HepG2 (cell line): Measurements from ENCODE around the gene E2F1. TPM values are rescaled to one million over a fixed set of nuclear protein-coding genes. Genes with fewer than 3 reads are reported as not detected.

Experiments
- DPF2 ChIP-seq: sonication (generic); formaldehyde crosslinking; IDR thresholded peaks from 2 replicates; pipeline ENCODE4 v1.4.0; 2020; ENCODE audit warnings: mild to moderate bottlenecking, low read depth, missing genetic modification reagents, borderline replicate concordance
- ETV5 ChIP-seq: IDR thresholded peaks from 2 replicates; pipeline ENCODE4 v1.6.1; 2018; ENCODE audit warnings: missing biosample characterization, missing genetic modification reagents, inconsistent platforms, borderline replicate concordance
- MED1 ChIP-seq: sonication (generic); formaldehyde crosslinking; IDR thresholded peaks from 2 replicates; pipeline ENCODE4 v1.4.0; 2020; ENCODE audit warnings: missing genetic modification reagents
- PRPF4 ChIP-seq: fragments of 200-400 bp; formaldehyde crosslinking; IDR thresholded peaks from 2 replicates; pipeline ENCODE4 v1.6.1; 2016; ENCODE audit warnings: low read length, low read depth; ENCODE audit not compliant: poor library complexity, severe bottlenecking
- ZNF260 ChIP-seq: sonication (generic); formaldehyde crosslinking; IDR thresholded peaks from 2 replicates; pipeline ENCODE4 v1.4.0; 2020; ENCODE audit warnings: missing genetic modification reagents, low read depth, mild to moderate bottlenecking, borderline replicate concordance
- ZNF34 ChIP-seq: sonication (generic); formaldehyde crosslinking; IDR thresholded peaks from 2 replicates; pipeline ENCODE4 v1.4.0; 2020; ENCODE audit warnings: mild to moderate bottlenecking, missing genetic modification reagents, borderline replicate concordance
- polyA plus RNA-seq, 8 experiments: library from polyadenylated mRNA; depleted of rRNA in 3 of 8; stranded (reverse) in 7 of 8; unstranded in 1 of 8; fragments of >200 nt; fragmentation: Illumina TruSeq in 4 of 8; extraction: Trizol in 4 of 8; gene quantifications; 2 replicates each; pipeline versions ENCODE4 v1.2.1 to v1.2.3, GENCODE V29; 2011 to 2016; ENCODE audit warnings: low read depth in 4 of 8, missing spikeins in 1 of 8, mixed read lengths in 1 of 8; ENCODE audit not compliant: insufficient read depth in 1 of 8
- total RNA-seq, 5 experiments: library from RNA; depleted of rRNA; stranded (reverse); fragments of >200 nt; fragmentation: Illumina TruSeq; extraction: Trizol; gene quantifications; 2 replicates each; pipeline ENCODE4 v1.2.3, GENCODE V29; 2016; ENCODE audit warnings: low read depth in 1 of 5
- TF ChIP-seq, protein P1 (sequence below): sonication (generic); formaldehyde crosslinking; IDR thresholded peaks from 2 replicates; pipeline ENCODE4 v1.4.0; 2020; ENCODE audit warnings: mild to moderate bottlenecking, low read depth, missing genetic modification reagents
- TF ChIP-seq, protein P2 (sequence below): sonication (generic); formaldehyde crosslinking; conservative IDR thresholded peaks from 2 replicates; pipeline ENCODE4 v1.4.0; 2020; ENCODE audit warnings: mild to moderate bottlenecking, missing genetic modification reagents, moderate library complexity
- TF ChIP-seq, protein P3 (sequence below): sonication (generic); formaldehyde crosslinking; IDR thresholded peaks from 2 replicates; pipeline ENCODE4 v1.5.1; 2020; ENCODE audit warnings: missing genetic modification reagents, mild to moderate bottlenecking, borderline replicate concordance
- TF ChIP-seq, protein P4 (sequence below): sonication (generic); formaldehyde crosslinking; IDR thresholded peaks from 2 replicates; pipeline ENCODE4 v1.4.0; 2020; ENCODE audit warnings: missing genetic modification reagents
- TF ChIP-seq, protein P5 (sequence below): sonication (generic); formaldehyde crosslinking; IDR thresholded peaks from 2 replicates; pipeline ENCODE4 v1.8.0; 2022; ENCODE audit warnings: missing genetic modification reagents, mild to moderate bottlenecking, borderline replicate concordance

E2F1 gene
- total and polyA plus RNA-seq, 2 of the 13 experiments (the other 11 are each of a cell fraction or from before 2014, with no cell fraction given) = 25.5 to 39.4 TPM

DNA sequence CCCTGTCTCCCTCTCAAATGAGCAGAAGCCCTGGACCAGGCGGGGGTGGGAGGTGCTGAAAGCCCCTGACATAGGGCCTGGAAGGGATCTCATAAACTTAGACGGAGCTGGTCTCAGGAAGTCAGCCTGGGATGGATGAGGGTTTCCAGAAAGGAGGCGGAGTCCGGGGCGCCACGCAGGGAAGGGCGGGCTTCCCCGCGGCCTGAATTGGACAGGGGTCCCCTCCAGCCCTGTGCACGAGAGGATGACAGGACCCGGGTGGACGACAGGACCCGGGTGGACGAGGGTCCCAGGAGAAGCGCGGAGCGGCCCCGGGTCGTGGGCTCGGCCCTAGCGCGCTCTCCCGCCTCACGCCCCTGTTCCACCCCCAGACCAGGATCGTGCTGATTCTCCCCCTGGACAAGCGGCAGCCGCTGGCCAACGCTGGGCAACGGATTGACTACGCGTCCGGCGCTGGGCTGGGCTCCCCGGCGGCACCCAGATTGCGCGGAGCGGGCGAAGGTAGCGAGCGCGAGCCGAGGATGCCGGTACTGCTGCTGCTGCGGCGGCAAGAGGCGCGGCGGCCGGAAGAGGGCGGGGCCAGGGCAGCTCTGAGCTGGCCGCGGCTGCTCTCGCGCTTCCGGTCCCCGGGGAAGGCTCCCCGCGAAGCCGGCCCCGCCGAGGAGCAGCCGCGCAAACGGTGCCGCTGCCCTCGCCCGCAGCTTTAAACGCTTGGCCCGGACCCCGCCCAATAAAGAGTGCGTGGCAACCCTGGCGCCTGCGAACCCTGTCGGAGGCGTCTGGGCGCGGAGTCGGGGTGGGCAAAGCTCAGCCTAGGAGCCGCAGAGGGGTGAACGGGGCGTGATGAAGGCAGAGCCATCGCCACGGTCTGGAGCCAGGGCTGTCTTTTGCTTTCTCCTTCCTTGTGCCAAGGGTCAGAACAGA is 22.8 kb downstream of the E2F1 start (continued):
- TF ChIP-seq, protein P1, sequence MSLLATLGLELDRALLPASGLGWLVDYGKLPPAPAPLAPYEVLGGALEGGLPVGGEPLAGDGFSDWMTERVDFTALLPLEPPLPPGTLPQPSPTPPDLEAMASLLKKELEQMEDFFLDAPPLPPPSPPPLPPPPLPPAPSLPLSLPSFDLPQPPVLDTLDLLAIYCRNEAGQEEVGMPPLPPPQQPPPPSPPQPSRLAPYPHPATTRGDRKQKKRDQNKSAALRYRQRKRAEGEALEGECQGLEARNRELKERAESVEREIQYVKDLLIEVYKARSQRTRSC (CRISPR knock-in tag) = no peak
- no peak for TF ChIP-seq DPF2 (CRISPR knock-in tag)
- TF ChIP-seq, protein P2, sequence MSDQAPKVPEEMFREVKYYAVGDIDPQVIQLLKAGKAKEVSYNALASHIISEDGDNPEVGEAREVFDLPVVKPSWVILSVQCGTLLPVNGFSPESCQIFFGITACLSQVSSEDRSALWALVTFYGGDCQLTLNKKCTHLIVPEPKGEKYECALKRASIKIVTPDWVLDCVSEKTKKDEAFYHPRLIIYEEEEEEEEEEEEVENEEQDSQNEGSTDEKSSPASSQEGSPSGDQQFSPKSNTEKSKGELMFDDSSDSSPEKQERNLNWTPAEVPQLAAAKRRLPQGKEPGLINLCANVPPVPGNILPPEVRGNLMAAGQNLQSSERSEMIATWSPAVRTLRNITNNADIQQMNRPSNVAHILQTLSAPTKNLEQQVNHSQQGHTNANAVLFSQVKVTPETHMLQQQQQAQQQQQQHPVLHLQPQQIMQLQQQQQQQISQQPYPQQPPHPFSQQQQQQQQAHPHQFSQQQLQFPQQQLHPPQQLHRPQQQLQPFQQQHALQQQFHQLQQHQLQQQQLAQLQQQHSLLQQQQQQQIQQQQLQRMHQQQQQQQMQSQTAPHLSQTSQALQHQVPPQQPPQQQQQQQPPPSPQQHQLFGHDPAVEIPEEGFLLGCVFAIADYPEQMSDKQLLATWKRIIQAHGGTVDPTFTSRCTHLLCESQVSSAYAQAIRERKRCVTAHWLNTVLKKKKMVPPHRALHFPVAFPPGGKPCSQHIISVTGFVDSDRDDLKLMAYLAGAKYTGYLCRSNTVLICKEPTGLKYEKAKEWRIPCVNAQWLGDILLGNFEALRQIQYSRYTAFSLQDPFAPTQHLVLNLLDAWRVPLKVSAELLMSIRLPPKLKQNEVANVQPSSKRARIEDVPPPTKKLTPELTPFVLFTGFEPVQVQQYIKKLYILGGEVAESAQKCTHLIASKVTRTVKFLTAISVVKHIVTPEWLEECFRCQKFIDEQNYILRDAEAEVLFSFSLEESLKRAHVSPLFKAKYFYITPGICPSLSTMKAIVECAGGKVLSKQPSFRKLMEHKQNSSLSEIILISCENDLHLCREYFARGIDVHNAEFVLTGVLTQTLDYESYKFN (CRISPR knock-in tag) = peak; percentile 53
- no peak for TF ChIP-seq PRPF4
- 0 out of 2 replicates have a peak, but pooled peaks have one; percentile 58 for TF ChIP-seq ZNF260 (CRISPR knock-in tag)
- TF ChIP-seq, protein P3, sequence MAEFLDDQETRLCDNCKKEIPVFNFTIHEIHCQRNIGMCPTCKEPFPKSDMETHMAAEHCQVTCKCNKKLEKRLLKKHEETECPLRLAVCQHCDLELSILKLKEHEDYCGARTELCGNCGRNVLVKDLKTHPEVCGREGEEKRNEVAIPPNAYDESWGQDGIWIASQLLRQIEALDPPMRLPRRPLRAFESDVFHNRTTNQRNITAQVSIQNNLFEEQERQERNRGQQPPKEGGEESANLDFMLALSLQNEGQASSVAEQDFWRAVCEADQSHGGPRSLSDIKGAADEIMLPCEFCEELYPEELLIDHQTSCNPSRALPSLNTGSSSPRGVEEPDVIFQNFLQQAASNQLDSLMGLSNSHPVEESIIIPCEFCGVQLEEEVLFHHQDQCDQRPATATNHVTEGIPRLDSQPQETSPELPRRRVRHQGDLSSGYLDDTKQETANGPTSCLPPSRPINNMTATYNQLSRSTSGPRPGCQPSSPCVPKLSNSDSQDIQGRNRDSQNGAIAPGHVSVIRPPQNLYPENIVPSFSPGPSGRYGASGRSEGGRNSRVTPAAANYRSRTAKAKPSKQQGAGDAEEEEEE (CRISPR knock-in tag) = peak; percentile 20; the same call in 1 of the 2 replicates
- TF ChIP-seq, protein P4, sequence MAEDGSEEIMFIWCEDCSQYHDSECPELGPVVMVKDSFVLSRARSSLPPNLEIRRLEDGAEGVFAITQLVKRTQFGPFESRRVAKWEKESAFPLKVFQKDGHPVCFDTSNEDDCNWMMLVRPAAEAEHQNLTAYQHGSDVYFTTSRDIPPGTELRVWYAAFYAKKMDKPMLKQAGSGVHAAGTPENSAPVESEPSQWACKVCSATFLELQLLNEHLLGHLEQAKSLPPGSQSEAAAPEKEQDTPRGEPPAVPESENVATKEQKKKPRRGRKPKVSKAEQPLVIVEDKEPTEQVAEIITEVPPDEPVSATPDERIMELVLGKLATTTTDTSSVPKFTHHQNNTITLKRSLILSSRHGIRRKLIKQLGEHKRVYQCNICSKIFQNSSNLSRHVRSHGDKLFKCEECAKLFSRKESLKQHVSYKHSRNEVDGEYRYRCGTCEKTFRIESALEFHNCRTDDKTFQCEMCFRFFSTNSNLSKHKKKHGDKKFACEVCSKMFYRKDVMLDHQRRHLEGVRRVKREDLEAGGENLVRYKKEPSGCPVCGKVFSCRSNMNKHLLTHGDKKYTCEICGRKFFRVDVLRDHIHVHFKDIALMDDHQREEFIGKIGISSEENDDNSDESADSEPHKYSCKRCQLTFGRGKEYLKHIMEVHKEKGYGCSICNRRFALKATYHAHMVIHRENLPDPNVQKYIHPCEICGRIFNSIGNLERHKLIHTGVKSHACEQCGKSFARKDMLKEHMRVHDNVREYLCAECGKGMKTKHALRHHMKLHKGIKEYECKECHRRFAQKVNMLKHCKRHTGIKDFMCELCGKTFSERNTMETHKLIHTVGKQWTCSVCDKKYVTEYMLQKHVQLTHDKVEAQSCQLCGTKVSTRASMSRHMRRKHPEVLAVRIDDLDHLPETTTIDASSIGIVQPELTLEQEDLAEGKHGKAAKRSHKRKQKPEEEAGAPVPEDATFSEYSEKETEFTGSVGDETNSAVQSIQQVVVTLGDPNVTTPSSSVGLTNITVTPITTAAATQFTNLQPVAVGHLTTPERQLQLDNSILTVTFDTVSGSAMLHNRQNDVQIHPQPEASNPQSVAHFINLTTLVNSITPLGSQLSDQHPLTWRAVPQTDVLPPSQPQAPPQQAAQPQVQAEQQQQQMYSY (CRISPR knock-in tag) = 0 out of 2 replicates have a peak, but pooled peaks have one; percentile 39
- TF ChIP-seq MED1 (CRISPR knock-in tag) = peak; percentile 64
- TF ChIP-seq ETV5 (CRISPR knock-in tag) = peak; percentile 96
- TF ChIP-seq, protein P5, sequence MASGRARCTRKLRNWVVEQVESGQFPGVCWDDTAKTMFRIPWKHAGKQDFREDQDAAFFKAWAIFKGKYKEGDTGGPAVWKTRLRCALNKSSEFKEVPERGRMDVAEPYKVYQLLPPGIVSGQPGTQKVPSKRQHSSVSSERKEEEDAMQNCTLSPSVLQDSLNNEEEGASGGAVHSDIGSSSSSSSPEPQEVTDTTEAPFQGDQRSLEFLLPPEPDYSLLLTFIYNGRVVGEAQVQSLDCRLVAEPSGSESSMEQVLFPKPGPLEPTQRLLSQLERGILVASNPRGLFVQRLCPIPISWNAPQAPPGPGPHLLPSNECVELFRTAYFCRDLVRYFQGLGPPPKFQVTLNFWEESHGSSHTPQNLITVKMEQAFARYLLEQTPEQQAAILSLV (CRISPR knock-in tag) = peak; percentile 80; the same call in 1 of the 2 replicates
- no peak; the same call in none of the 2 replicates for TF ChIP-seq ZNF34 (CRISPR knock-in tag)
